ENCODE results near the gene SLC35E1.
"Not testable (repeated sequence)": the region's sequence is repeated elsewhere in the genome, so short reads cannot be mapped to it uniquely, and the experiment has no call there.

Gene SLC35E1

DNA sequence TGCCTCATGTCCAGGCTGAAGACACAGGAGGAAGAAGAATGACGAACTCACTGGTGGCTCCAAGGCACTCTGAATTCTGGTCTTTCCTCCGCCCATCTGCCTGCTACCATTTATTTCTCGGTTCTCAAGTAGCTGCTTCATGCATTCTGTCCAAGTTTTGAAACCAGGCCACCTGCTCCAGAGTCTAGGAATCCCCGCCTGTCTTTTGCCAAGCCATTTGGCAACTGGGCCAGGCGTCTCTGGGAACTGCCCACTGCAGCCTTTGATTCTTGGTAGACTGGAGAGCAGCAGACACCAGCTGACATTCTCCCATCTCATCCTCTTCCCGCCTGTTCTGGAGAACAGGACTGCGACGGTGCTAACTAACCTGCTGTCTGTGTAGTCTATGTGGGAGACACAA lies 10.8 kb downstream of the SLC35E1 start:
- intact Hi-C loops (cut with DNase I), result no loop called here
- peak in 5 of 10 donors; percentile 21 to 78 (median 38) for DNase-seq

GRCh38 chr19:16559780-16560276 lies 12.4 kb downstream of the SLC35E1 start:
- intact Hi-C loops (cut with DNase I), result no loop called here
- DNase-seq, result no peak

- DNase-seq, result no peak
- intact Hi-C loops (cut with DNase I), result no loop called here
Measured at GRCh38 chr19:16554776-16555175, 17.4 kb downstream of the SLC35E1 start.

GRCh38 chr19:16551902-16552301 lies 20.3 kb downstream of the SLC35E1 start:
- DNase-seq; intact Hi-C loops (cut with DNase I): not testable (repeated sequence)

- intact Hi-C loops (cut with DNase I), result no loop called here
- DNase-seq, result no peak
Measured at GRCh38 chr19:16548956-16549355, 23.3 kb downstream of the SLC35E1 start.

- DNase-seq, result no peak
- intact Hi-C loops (cut with DNase I), result loop anchor here (5.0 kb wide), 1 partner anchor 47 kb away; the partner anchor contains the start of genes C19orf44 and CALR3
Measured at GRCh38 chr19:16544473-16545231, 27.6 kb downstream of the SLC35E1 start.

- DNase-seq, result not testable (repeated sequence)
- intact Hi-C loops (cut with DNase I), result loop anchor here (5.0 kb wide), 1 partner anchor 46 kb away; the partner anchor contains the start of genes C19orf44 and CALR3
Measured at GRCh38 chr19:16543734-16544133, 28.5 kb downstream of the SLC35E1 start.

- intact Hi-C loops (cut with DNase I), result loop anchor here (1.0 to 5.0 kb wide), 3 partner anchors 46 to 117 kb away; partner anchors contain the start of genes C19orf44, CALR3, MED26 and SMIM7
Measured at GRCh38 chr19:16542910-16543472, 29.2 kb downstream of the SLC35E1 start.

GRCh38 chr19:16542045-16542909 lies 29.9 kb downstream of the SLC35E1 start, which contains the start of gene CHERP:
Gene CHERP, minus strand, starts transcription at chr19:16542437. Its CDS starts 59 bp downstream, at chr19:16542378.
- DNase-seq, result peak; percentile 90 to 99 (median 92)
- intact Hi-C loops (cut with DNase I), result loop anchor here (1.0 to 5.0 kb wide), 3 partner anchors 45 to 118 kb away; partner anchors contain the start of genes C19orf44, CALR3, MED26 and SMIM7

More at GRCh38 chr19:16542910-16543472, 29.2 kb downstream of the SLC35E1 start:
- DNase-seq, result peak in 1 of 10 donors; percentile 87

DNA sequence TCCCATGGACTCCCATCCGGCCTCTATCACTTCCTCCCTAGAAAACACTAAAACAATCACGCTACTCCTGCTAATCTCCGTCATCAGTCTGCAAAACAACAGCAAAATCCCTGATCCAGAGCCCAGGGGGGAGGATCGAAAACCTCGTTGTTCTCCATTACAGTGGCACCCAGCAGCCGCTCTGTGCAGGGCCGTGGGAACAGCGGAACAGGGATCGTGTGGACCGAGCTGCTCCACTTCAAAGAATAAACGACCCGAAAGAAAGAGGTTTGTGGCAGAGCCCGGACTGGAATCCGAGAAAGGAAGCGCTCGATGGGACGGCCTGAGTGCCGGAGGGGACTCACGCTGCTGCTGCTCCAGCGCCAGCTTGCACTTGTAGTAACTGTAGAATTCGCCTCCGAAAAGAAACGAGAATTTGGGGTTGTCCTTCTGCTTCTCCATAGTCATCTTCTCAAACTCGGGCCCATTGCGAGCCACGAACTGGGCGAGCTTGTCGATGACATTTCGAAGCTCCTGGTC lies 30.6 kb downstream of the SLC35E1 start:
- intact Hi-C loops (cut with DNase I), result loop anchor here (1.0 to 5.0 kb wide), 3 partner anchors 44 to 119 kb away; partner anchors contain the start of genes C19orf44, CALR3, MED26 and SMIM7
- no peak for DNase-seq

GRCh38 chr19:16540948-16541347 lies 31.3 kb downstream of the SLC35E1 start:
- intact Hi-C loops (cut with DNase I), result loop anchor here (5.0 kb wide), 1 partner anchor 44 kb away; the partner anchor contains the start of genes C19orf44 and CALR3
- DNase-seq, result no peak

- intact Hi-C loops (cut with DNase I), result no loop called here
- DNase-seq, result no peak
Measured at GRCh38 chr19:16537111-16537510, 35.1 kb downstream of the SLC35E1 start.

GRCh38 chr19:16536130-16536529 lies 36.1 kb downstream of the SLC35E1 start:
- intact Hi-C loops (cut with DNase I), result no loop called here
- no peak for DNase-seq

GRCh38 chr19:16535381-16535780 lies 36.8 kb downstream of the SLC35E1 start:
- no peak for DNase-seq
- intact Hi-C loops (cut with DNase I), result no loop called here

DNA sequence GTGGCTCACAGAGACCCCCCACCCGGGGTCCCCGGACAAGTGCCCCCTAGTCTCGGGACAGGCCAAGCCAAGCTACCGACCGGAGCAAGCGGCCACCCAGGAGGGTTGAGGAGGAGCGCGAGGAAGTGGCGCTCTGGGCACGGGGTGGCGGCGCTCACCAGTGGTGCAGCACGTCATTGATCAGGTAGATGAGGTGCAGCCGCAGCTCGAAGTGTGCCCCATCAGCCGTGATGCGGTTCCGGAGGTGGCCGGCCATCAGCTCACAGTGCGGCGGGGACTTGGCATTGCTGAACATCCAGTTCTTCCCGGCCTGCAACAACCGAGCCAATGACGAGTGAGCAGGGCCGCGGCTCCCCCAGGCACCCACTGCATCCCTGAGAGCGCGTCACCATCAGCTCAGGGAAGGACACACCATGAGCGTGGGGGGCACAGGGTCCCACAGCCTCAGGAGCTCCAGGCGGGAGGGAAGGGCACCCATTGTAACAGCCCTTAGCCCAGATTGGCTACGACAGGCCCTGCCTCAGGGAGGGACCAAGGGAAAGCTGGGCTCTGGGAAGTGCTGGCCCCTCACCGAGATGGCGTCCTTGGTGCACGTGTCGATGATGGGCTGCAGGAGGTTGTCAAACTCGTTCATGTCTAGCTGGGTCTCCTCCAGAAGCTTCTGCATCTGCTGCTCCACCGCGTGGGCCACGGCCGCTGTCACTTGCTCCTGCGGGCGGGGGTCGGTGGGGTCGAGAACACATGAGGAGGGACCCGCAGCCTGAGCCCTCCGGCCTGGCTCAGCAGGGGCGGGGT lies 39.6 kb downstream of the SLC35E1 start:
- intact Hi-C loops (cut with DNase I), result no loop called here
- DNase-seq, result no peak

DNA sequence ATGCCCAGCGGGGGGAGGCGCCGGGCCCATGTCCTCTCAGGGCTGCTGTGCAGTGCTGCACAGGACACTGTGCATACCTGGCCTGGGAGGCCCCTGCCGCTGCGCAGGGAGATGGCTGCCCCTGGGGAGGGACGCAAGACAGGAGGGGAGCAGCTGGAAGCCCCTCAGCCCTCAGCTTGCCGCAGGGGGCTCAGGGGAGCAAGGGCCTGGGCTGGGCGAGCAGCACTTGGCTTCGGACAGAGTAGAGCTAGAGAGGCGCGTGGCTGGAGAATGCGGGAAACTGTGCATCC lies 40.9 kb downstream of the SLC35E1 start:
- intact Hi-C loops (cut with DNase I), result no loop called here

GRCh38 chr19:16530540-16531379 lies 41.5 kb downstream of the SLC35E1 start:
- intact Hi-C loops (cut with DNase I), result no loop called here

More for the DNA sequence above, 40.9 kb downstream of the SLC35E1 start:
- no peak for DNase-seq

GRCh38 chr19:16529466-16530144 lies 42.6 kb downstream of the SLC35E1 start:
- no peak for DNase-seq
- intact Hi-C loops (cut with DNase I), result no loop called here

More at GRCh38 chr19:16530540-16531379, 41.5 kb downstream of the SLC35E1 start:
- DNase-seq, result no peak

All from posterior cingulate gyrus (tissue), 11 donors.